Measurements from ENCODE around the gene RSL1D1. TPM values are rescaled to one million over a fixed set of nuclear protein-coding genes. Genes with fewer than 3 reads are reported as not detected.
A peak's percentile ranks its signal among the peaks of the same experiment; 100 is the strongest.

Gene RSL1D1
- 81.4 and 82.1 TPM in 2 replicates for total RNA-seq (2013; cell fraction: nucleolus; rRNA removed)
- total RNA-seq (2014; rRNA removed) = 106 and 169 TPM in 2 replicates
- total RNA-seq (2014; rRNA removed; fragmentation: Illumina TruSeq; extraction: Trizol) = 298 and 321 TPM in 2 replicates
- total RNA-seq (2021) = 191 and 195 TPM in 2 replicates
- 76.3 TPM for polyA plus RNA-seq (2011; ENCODE audit: low read depth)
- 182 and 374 TPM in 2 replicates for polyA plus RNA-seq (2011; rRNA removed)
- polyA plus RNA-seq (2011; cell fraction: cytosol; rRNA removed) = 55.2 and 56.9 TPM in 2 replicates
- 19.0 and 29.6 TPM in 2 replicates for polyA plus RNA-seq (2011; cell fraction: nucleus; rRNA removed)
- polyA plus RNA-seq (2012) = 210 and 234 TPM in 2 replicates
- polyA plus RNA-seq (2014; fragmentation: Illumina TruSeq; extraction: Trizol) = 535 and 601 TPM in 2 replicates
- 100 to 1,000 TPM; 288 to 367 TPM for polyA plus RNA-seq (2014; fragmentation: Nextera tagmentation; extraction: Ambion mirVana)
- 139 and 173 TPM in 2 replicates for polyA plus RNA-seq (2014; rRNA removed)
- polyA plus RNA-seq (2016; fragmentation: Nextera tagmentation; extraction: Ambion mirVana) = 100 to 1,000 TPM; 366 to 393 TPM
- 67.2 and 96.8 TPM in 2 replicates for polyA minus RNA-seq (2011; rRNA and poly(A)+ RNA removed)
- polyA minus RNA-seq (2011; cell fraction: cytosol; rRNA and poly(A)+ RNA removed) = 66.8 and 81.0 TPM in 2 replicates
- polyA minus RNA-seq (2011; cell fraction: nucleus; rRNA and poly(A)+ RNA removed) = 9.4 and 18.1 TPM in 2 replicates
- Bru-seq, nascent RNA = percentile 96 among the genes with signal in this experiment
- BruChase-seq, experiment 1, labeled RNA remaining after a 6-hour chase = percentile 97 among the genes with signal in this experiment
- percentile 98 among the genes with signal in this experiment for BruChase-seq, experiment 2, labeled RNA remaining after a 2-hour chase
- long read RNA-seq, experiment 1, full-length matches to known transcripts = 138 of 344 reads
- long read RNA-seq, experiment 1, partial matches to known transcripts = 169 of 344 reads
- long read RNA-seq, experiment 1, other reads (novel, unspliced or antisense) = 37 of 344 reads
- long read RNA-seq, experiment 2, full-length matches to known transcripts = 215 of 1,312 reads
- long read RNA-seq, experiment 2, partial matches to known transcripts = 1,073 of 1,312 reads
- long read RNA-seq, experiment 2, other reads (novel, unspliced or antisense) = 24 of 1,312 reads

DNA sequence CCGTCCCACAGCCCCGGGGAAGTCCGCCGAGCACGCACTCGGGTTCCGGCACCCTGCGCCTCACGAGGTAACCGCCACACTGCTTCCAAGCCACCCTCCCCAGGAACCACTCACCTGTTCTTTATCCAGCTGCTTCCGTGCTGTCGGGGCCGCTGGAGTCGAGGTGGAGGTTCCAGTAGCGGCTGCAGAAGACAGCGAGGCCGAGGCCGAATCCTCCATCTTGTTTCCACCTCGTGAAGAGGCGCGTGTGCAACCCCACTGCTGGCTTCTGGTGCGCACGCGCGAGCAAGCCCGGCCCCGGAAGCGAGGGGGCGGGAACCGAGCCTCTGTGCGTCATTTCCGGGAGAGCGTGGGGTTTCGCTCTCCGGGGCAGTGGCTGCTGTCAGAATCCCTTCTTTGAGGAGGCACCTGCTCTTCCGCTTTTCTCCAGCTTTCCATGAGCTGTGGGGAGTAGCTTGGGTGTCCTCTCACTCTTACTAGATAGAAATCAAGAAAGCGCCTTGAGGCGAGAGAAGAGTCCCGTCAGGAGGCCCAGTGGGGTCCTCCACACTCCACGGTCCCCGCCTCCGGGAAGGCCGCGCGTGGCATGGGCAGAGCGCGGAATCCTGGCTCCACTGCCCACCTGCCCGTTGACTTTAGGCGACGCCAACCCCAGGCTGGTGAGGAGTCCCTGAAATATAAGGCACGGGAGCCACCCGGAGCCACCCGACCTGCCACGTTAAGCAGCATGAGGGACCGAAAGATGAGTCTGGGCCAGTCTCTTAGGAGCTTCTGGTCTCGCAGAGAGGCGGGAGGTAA is at the start of gene RSL1D1:
RSL1D1 (minus strand) TSS at position 249 of the 798 bp plus-strand sequence; CDS start at position 219, 30 bp downstream.
- FAIRE-seq = peak; percentile 91
- ChIA-PET POLR2A (interaction anchor here (0.6 to 1.5 kb wide), 7 partner anchors 37 to 270 kb away, joined by 3 to 5 read pairs (median 3); no protein-coding TSS in a partner anchor), SMC1A (ENCODE audit: uncharacterized antibody, unreplicated experiment) (interaction anchor here (0.8 to 2.5 kb wide), 3 partner anchors 11 to 109 kb away, joined by 3 to 7 read pairs (median 4); partner anchors contain the start of genes TXNDC11 and ZC3H7A), CTCF (interaction anchor here (1.0 to 1.6 kb wide), 2 partner anchors 54 to 216 kb away, joined by 4 read pairs; partner anchors contain the start of gene ZC3H7A), RAD21 (ENCODE audit: unreplicated experiment) (interaction anchor here (0.7 to 1.5 kb wide), 3 partner anchors 15 to 98 kb away, joined by 3 read pairs; partner anchors contain the start of gene ZC3H7A)
- Histone ChIP-seq H3K36me3 (ENCODE audit: control insufficient read depth in 2 of 2, insufficient read depth in 2 of 2, low read length in 1 of 2) (peaks cover 4 to 29% of the 10 kb centered on the region in 2 experiments), H3K4me3 (peak within 1 kb of the TSS; percentile 99), H3K4me1 (ENCODE audit: control insufficient read depth, insufficient read depth, low read length) (no peaks in the 10 kb centered on the region; the same call in 1 of the 2 replicates), H3K9me3 (replicated peaks; ENCODE audit: control insufficient read depth, insufficient read depth, low read length) (no peaks in the 10 kb centered on the region), H3K27me3 (replicated peaks in 1 of 2; ENCODE audit: control insufficient read depth in 2 of 2, insufficient read depth in 2 of 2, low read length in 1 of 2) (no peaks in the 10 kb centered on the region), H3K4me2 (ENCODE audit: control insufficient read depth, insufficient read depth) (peak within 1 kb of the TSS; percentile 85), H2AFZ (ENCODE audit: control insufficient read depth, low read depth, low read length) (peak within 1 kb of the TSS; percentile 77), H3K27ac (ENCODE audit: control insufficient read depth, insufficient read depth) (peak within 1 kb of the TSS; percentile 66), H3K79me2 (ENCODE audit: control insufficient read depth, insufficient read depth, low read length) (peaks cover 78% of the 10 kb centered on the region), H4K20me1 (ENCODE audit: control insufficient read depth, insufficient read depth) (no peaks in the 10 kb centered on the region), H3K9ac (ENCODE audit: control insufficient read depth, insufficient read depth, low read length) (peak within 1 kb of the TSS; percentile 89)
- DNase-seq (ENCODE audit: low read depth, low spot score) = peak; percentile 87
- intact Hi-C loops (cut with micrococcal nuclease; ENCODE audit: unreplicated experiment) (no loop called here), in situ Hi-C loops (cut with MboI) (no loop called here)
- peak; percentile 85 for ATAC-seq
- under 1% methylated on average over 57 of the region's 57 CpGs for WGBS (ENCODE audit: insufficient coverage, insufficient replicate concordance, low lambda C conversion rate, missing lambda C conversion rate)
- BruUV-seq (replicated peaks) = TSS peak; percentile 92
- TF ChIP-seq RB1 (IDR thresholded peaks at IDR 0.05; ENCODE audit: borderline replicate concordance) (0 out of 2 replicates have a peak, but pooled peaks have one; percentile 53), CBX5 (IDR thresholded peaks at IDR 0.05; ENCODE audit: low read depth) (no peak; the same call in 1 of the 2 replicates), BCL3 (IDR thresholded peaks at IDR 0.05; ENCODE audit: borderline replicate concordance, insufficient read depth, low read depth, low read length, poor library complexity, severe bottlenecking) (no peak), MYC (IDR thresholded peaks at IDR 0.05; ENCODE audit: insufficient read depth, insufficient read length, insufficient replicate concordance, low read length, severe bottlenecking) (peak; percentile 98), NR2C2 (IDR thresholded peaks at IDR 0.05; ENCODE audit: borderline replicate concordance, control insufficient read depth, insufficient read length, low read depth) (no peak), ZBED1 (IDR thresholded peaks at IDR 0.05; ENCODE audit: borderline replicate concordance) (no peak), POLR2AphosphoS2 (IDR thresholded peaks at IDR 0.05; ENCODE audit: low read depth, low read length) (peak; percentile 94), ZSCAN29 (IDR thresholded peaks at IDR 0.05) (peak; percentile 21; the same call in 1 of the 2 replicates), MAX (IDR thresholded peaks at IDR 0.05; ENCODE audit: low read depth, low read length) (peak; percentile 89), HCFC1 (IDR thresholded peaks at IDR 0.05; ENCODE audit: low read length) (peak; percentile 59; the same call in 1 of the 2 replicates), PAX8 (IDR thresholded peaks at IDR 0.05) (no peak), SIX5 (IDR thresholded peaks at IDR 0.05; ENCODE audit: low read depth, low read length, severe bottlenecking) (peak; percentile 9), CHD2 (IDR thresholded peaks at IDR 0.05; ENCODE audit: borderline replicate concordance, low read depth, low read length) (peak; percentile 39; the same call in 1 of the 2 replicates), CREM (IDR thresholded peaks at IDR 0.05; ENCODE audit: low read depth) (peak; percentile 94), PAX5 (IDR thresholded peaks at IDR 0.05; ENCODE audit: borderline replicate concordance, low read depth, low read length) (no peak; the same call in 1 of the 2 replicates), TAF1 (IDR thresholded peaks at IDR 0.05; ENCODE audit: borderline replicate concordance, low read depth, low read length) (peak; percentile 99), BACH1 (IDR thresholded peaks at IDR 0.05; ENCODE audit: borderline replicate concordance) (peak; percentile 24; the same call in 1 of the 2 replicates)

Data from GM12878 (cell line).